GM19099 (cell line): ENCODE data around the gene ENDOU.

Experiments
- POLR2A ChIP-seq: IDR thresholded peaks from 3 replicates; pipeline ENCODE4 v1.6.1; 2011; ENCODE audit warnings: low read depth; ENCODE audit not compliant: insufficient read length; ENCODE audit errors: extremely low read depth

Gene ENDOU

GRCh38 chr12:47740606-47741339 lies 15.5 kb upstream of the ENDOU start:
- TF ChIP-seq POLR2A = no peak

- TF ChIP-seq POLR2A = peak; percentile 36
Measured at GRCh38 chr12:47739979-47740378, 14.7 kb upstream of the ENDOU start.

- no peak for TF ChIP-seq POLR2A
Measured at GRCh38 chr12:47739297-47739696, 14.0 kb upstream of the ENDOU start.

- TF ChIP-seq POLR2A = no peak
Measured at GRCh38 chr12:47737936-47738594, 12.8 kb upstream of the ENDOU start.

GRCh38 chr12:47736877-47737676 lies 11.8 kb upstream of the ENDOU start:
- TF ChIP-seq POLR2A = no peak

GRCh38 chr12:47736216-47736615 lies 10.9 kb upstream of the ENDOU start:
- TF ChIP-seq POLR2A = no peak

- no peak for TF ChIP-seq POLR2A
Measured at GRCh38 chr12:47735649-47736048, 10.4 kb upstream of the ENDOU start.

GRCh38 chr12:47734725-47735480 lies 9.6 kb upstream of the ENDOU start:
- no peak for TF ChIP-seq POLR2A

GRCh38 chr12:47733142-47733541 lies 7.9 kb upstream of the ENDOU start:
- no peak for TF ChIP-seq POLR2A

- no peak for TF ChIP-seq POLR2A
Measured at GRCh38 chr12:47732504-47732903, 7.2 kb upstream of the ENDOU start.

- TF ChIP-seq POLR2A = no peak
Measured at GRCh38 chr12:47731723-47732122, 6.4 kb upstream of the ENDOU start.

GRCh38 chr12:47730341-47730744 lies 5.1 kb upstream of the ENDOU start:
- no peak for TF ChIP-seq POLR2A

GRCh38 chr12:47729233-47729632 lies 3.9 kb upstream of the ENDOU start:
- no peak for TF ChIP-seq POLR2A

GRCh38 chr12:47725893-47726292 lies 603 bp upstream of the ENDOU start:
- TF ChIP-seq POLR2A = no peak
